ENCODE results near the gene MYH15. TPM values are rescaled to one million over a fixed set of nuclear protein-coding genes. Genes with fewer than 3 reads are reported as not detected.

MYH15 gene
- total RNA-seq, 1 experiment from 2014 or later = 0.09 TPM

GRCh38 chr3:108408883-108409799, 101.3 kb downstream of the MYH15 start (continued):
- TF ChIP-seq HMGXB4 (CRISPR knock-in tag; IDR thresholded peaks at IDR 0.05) (no peak), E2F5 (CRISPR knock-in tag; IDR thresholded peaks at IDR 0.05) (no peak), ERG (CRISPR knock-in tag; IDR thresholded peaks at IDR 0.05) (no peak)

GRCh38 chr3:108407886-108408285, 102.5 kb downstream of the MYH15 start:
- no peaks in the 10 kb centered on the region for H3K36me3 Mint-ChIP-seq
- CTCF ChIA-PET = no interaction called here

More at GRCh38 chr3:108407886-108408285, 102.5 kb downstream of the MYH15 start:
- Mint-ChIP-seq H3K9me3 (peaks cover 10% of the 10 kb centered on the region; the same call in 1 of the 2 replicates), H3K4me1 (peaks cover 17% of the 10 kb centered on the region), H3K4me3 (no peak overlapping the region), H3K27ac (no peak overlapping the region), H3K27me3 (ENCODE audit: low read depth) (no peaks in the 10 kb centered on the region; the same call in 1 of the 2 replicates)
- DNase-seq (ENCODE audit: low spot score) (no peak), ATAC-seq (no peak)
- TF ChIP-seq ATF3 (CRISPR knock-in tag; conservative IDR thresholded peaks at IDR 0.05) (no peak), ZNF219 (CRISPR knock-in tag; IDR thresholded peaks at IDR 0.05; ENCODE audit: borderline replicate concordance) (no peak), CREB1 (CRISPR knock-in tag; IDR thresholded peaks at IDR 0.05) (no peak), TEAD1 (CRISPR knock-in tag; IDR thresholded peaks at IDR 0.05) (no peak), ESRRA (CRISPR knock-in tag; IDR thresholded peaks at IDR 0.05; ENCODE audit: borderline replicate concordance) (no peak), IRF1 (CRISPR knock-in tag; IDR thresholded peaks at IDR 0.05) (no peak), KAT7 (CRISPR knock-in tag; IDR thresholded peaks at IDR 0.05; ENCODE audit: borderline replicate concordance) (no peak), E2F5 (CRISPR knock-in tag; IDR thresholded peaks at IDR 0.05) (no peak), FOXK1 (CRISPR knock-in tag; IDR thresholded peaks at IDR 0.05) (no peak), NFATC4 (CRISPR knock-in tag; IDR thresholded peaks at IDR 0.05) (no peak), ATF6 (CRISPR knock-in tag; IDR thresholded peaks at IDR 0.05) (no peak), RORB (CRISPR knock-in tag; IDR thresholded peaks at IDR 0.05) (no peak), NR3C1 (CRISPR knock-in tag; conservative IDR thresholded peaks at IDR 0.05; ENCODE audit: low read depth) (no peak), ZSCAN18 (CRISPR knock-in tag; IDR thresholded peaks at IDR 0.05) (no peak)
- POLR2A ChIA-PET = no interaction called here
